Measurements from ENCODE around the gene OSMR.

The OSMR gene

GRCh38 chr5:38871790-38872551 lies 26.2 kb downstream of the OSMR start:
- Mint-ChIP-seq H3K36me3 (ENCODE audit: low read depth) (no peaks in the 10 kb centered on the region), H3K4me3 (no peak overlapping the region), H3K9me3 (no peaks in the 10 kb centered on the region), H3K27me3 (peaks cover 65% of the 10 kb centered on the region), H3K27ac (no peak overlapping the region), H3K4me1 (ENCODE audit: low read depth) (no peaks in the 10 kb centered on the region)
- no peak for DNase-seq

- Mint-ChIP-seq H3K4me3 (no peak overlapping the region), H3K9me3 (no peaks in the 10 kb centered on the region), H3K36me3 (ENCODE audit: low read depth) (no peaks in the 10 kb centered on the region), H3K27ac (no peak overlapping the region), H3K27me3 (peaks cover 70% of the 10 kb centered on the region), H3K4me1 (ENCODE audit: low read depth) (no peaks in the 10 kb centered on the region)
- DNase-seq = no peak
Observed at GRCh38 chr5:38872826-38873225, 27.0 kb downstream of the OSMR start.

GRCh38 chr5:38874948-38875456 lies 29.2 kb downstream of the OSMR start:
- H3K27ac Mint-ChIP-seq = no peak overlapping the region
- no peak for DNase-seq
- H3K4me1 Mint-ChIP-seq (ENCODE audit: low read depth) = no peaks in the 10 kb centered on the region
- H3K27me3 Mint-ChIP-seq = peaks cover 69% of the 10 kb centered on the region
- H3K4me3 Mint-ChIP-seq = no peak overlapping the region
- no peaks in the 10 kb centered on the region for H3K9me3 Mint-ChIP-seq
- H3K36me3 Mint-ChIP-seq (ENCODE audit: low read depth) = no peaks in the 10 kb centered on the region

- Mint-ChIP-seq H3K9me3 (no peaks in the 10 kb centered on the region), H3K36me3 (ENCODE audit: low read depth) (no peaks in the 10 kb centered on the region), H3K27ac (no peak overlapping the region), H3K4me3 (no peak overlapping the region), H3K27me3 (peaks cover 50% of the 10 kb centered on the region), H3K4me1 (ENCODE audit: low read depth) (no peaks in the 10 kb centered on the region)
- no peak for DNase-seq
Observed at GRCh38 chr5:38878391-38879077, 32.7 kb downstream of the OSMR start.

GRCh38 chr5:38879078-38879460 lies 33.3 kb downstream of the OSMR start:
- Mint-ChIP-seq H3K27me3 (peaks cover 46% of the 10 kb centered on the region), H3K9me3 (no peaks in the 10 kb centered on the region), H3K27ac (no peak overlapping the region), H3K36me3 (ENCODE audit: low read depth) (no peaks in the 10 kb centered on the region), H3K4me1 (ENCODE audit: low read depth) (no peaks in the 10 kb centered on the region), H3K4me3 (no peak overlapping the region)
- no peak for DNase-seq

GRCh38 chr5:38883842-38884241 lies 38.0 kb downstream of the OSMR start:
- no peaks in the 10 kb centered on the region for H3K9me3 Mint-ChIP-seq
- no peak for DNase-seq

GRCh38 chr5:38885208-38885607 lies 39.4 kb downstream of the OSMR start:
- no peaks in the 10 kb centered on the region for H3K4me1 Mint-ChIP-seq (ENCODE audit: low read depth)
- no peak overlapping the region for H3K27ac Mint-ChIP-seq
- no peak for DNase-seq
- H3K9me3 Mint-ChIP-seq = no peaks in the 10 kb centered on the region
- H3K36me3 Mint-ChIP-seq (ENCODE audit: low read depth) = no peaks in the 10 kb centered on the region
- peaks cover 9% of the 10 kb centered on the region for H3K27me3 Mint-ChIP-seq
- H3K4me3 Mint-ChIP-seq = no peak overlapping the region

More at GRCh38 chr5:38883842-38884241, 38.0 kb downstream of the OSMR start:
- H3K4me3 Mint-ChIP-seq = no peak overlapping the region
- no peaks in the 10 kb centered on the region for H3K36me3 Mint-ChIP-seq (ENCODE audit: low read depth)
- H3K27me3 Mint-ChIP-seq = peaks cover 15% of the 10 kb centered on the region
- H3K4me1 Mint-ChIP-seq (ENCODE audit: low read depth) = no peaks in the 10 kb centered on the region
- no peak overlapping the region for H3K27ac Mint-ChIP-seq

GRCh38 chr5:38888041-38888440 lies 42.2 kb downstream of the OSMR start:
- Mint-ChIP-seq H3K4me3 (no peak overlapping the region), H3K4me1 (ENCODE audit: low read depth) (no peaks in the 10 kb centered on the region), H3K27me3 (peaks cover 30% of the 10 kb centered on the region), H3K36me3 (ENCODE audit: low read depth) (no peaks in the 10 kb centered on the region), H3K27ac (no peak overlapping the region), H3K9me3 (no peaks in the 10 kb centered on the region)
- no peak for DNase-seq

- Mint-ChIP-seq H3K27ac (no peak overlapping the region), H3K27me3 (peaks cover 26% of the 10 kb centered on the region), H3K36me3 (ENCODE audit: low read depth) (no peaks in the 10 kb centered on the region), H3K4me3 (no peak overlapping the region), H3K4me1 (ENCODE audit: low read depth) (no peaks in the 10 kb centered on the region), H3K9me3 (peaks cover 7% of the 10 kb centered on the region)
- DNase-seq = no peak
Observed at GRCh38 chr5:38889424-38889823, 43.6 kb downstream of the OSMR start.

GRCh38 chr5:38891563-38891962 lies 45.8 kb downstream of the OSMR start:
- Mint-ChIP-seq H3K27ac (no peak overlapping the region), H3K4me3 (no peak overlapping the region), H3K27me3 (peaks cover 22% of the 10 kb centered on the region), H3K9me3 (peaks cover 8% of the 10 kb centered on the region), H3K36me3 (ENCODE audit: low read depth) (no peaks in the 10 kb centered on the region), H3K4me1 (ENCODE audit: low read depth) (no peaks in the 10 kb centered on the region)
- no peak for DNase-seq

GRCh38 chr5:38892363-38892762 lies 46.6 kb downstream of the OSMR start:
- H3K4me1 Mint-ChIP-seq (ENCODE audit: low read depth) = no peaks in the 10 kb centered on the region
- H3K4me3 Mint-ChIP-seq = no peak overlapping the region
- no peak for DNase-seq
- peaks cover 22% of the 10 kb centered on the region for H3K27me3 Mint-ChIP-seq
- no peaks in the 10 kb centered on the region for H3K36me3 Mint-ChIP-seq (ENCODE audit: low read depth)
- no peak overlapping the region for H3K27ac Mint-ChIP-seq
- peaks cover 13% of the 10 kb centered on the region for H3K9me3 Mint-ChIP-seq

GRCh38 chr5:38896760-38897159 lies 50.9 kb downstream of the OSMR start:
- Mint-ChIP-seq H3K27ac (no peak overlapping the region), H3K9me3 (peaks cover 13% of the 10 kb centered on the region), H3K4me1 (ENCODE audit: low read depth) (no peaks in the 10 kb centered on the region), H3K27me3 (peaks cover 19% of the 10 kb centered on the region), H3K36me3 (ENCODE audit: low read depth) (no peaks in the 10 kb centered on the region), H3K4me3 (no peak overlapping the region)
- no peak for DNase-seq

- Mint-ChIP-seq H3K9me3 (peaks cover 8% of the 10 kb centered on the region), H3K4me1 (ENCODE audit: low read depth) (no peaks in the 10 kb centered on the region), H3K36me3 (ENCODE audit: low read depth) (no peaks in the 10 kb centered on the region), H3K27me3 (peaks cover 11% of the 10 kb centered on the region), H3K4me3 (no peak overlapping the region), H3K27ac (no peak overlapping the region)
- DNase-seq = no peak
Observed at GRCh38 chr5:38899936-38900335, 54.1 kb downstream of the OSMR start.

- DNase-seq = no peak
- Mint-ChIP-seq H3K27me3 (peaks cover 35% of the 10 kb centered on the region), H3K4me1 (ENCODE audit: low read depth) (no peaks in the 10 kb centered on the region), H3K9me3 (peaks cover 15% of the 10 kb centered on the region), H3K36me3 (ENCODE audit: low read depth) (no peaks in the 10 kb centered on the region), H3K27ac (no peak overlapping the region), H3K4me3 (no peak overlapping the region)
Observed at GRCh38 chr5:38905516-38905915, 59.7 kb downstream of the OSMR start.

GRCh38 chr5:38906503-38906902 lies 60.7 kb downstream of the OSMR start:
- peaks cover 15% of the 10 kb centered on the region for H3K9me3 Mint-ChIP-seq
- no peaks in the 10 kb centered on the region for H3K36me3 Mint-ChIP-seq (ENCODE audit: low read depth)
- peaks cover 28% of the 10 kb centered on the region for H3K27me3 Mint-ChIP-seq
- no peaks in the 10 kb centered on the region for H3K4me1 Mint-ChIP-seq (ENCODE audit: low read depth)
- no peak for DNase-seq
- H3K27ac Mint-ChIP-seq = no peak overlapping the region
- no peak overlapping the region for H3K4me3 Mint-ChIP-seq

Measured in activated T-cell treated with anti-CD3 and anti-CD28 coated beads, Interleukin-2, amount 50 U/mL, for 24 hours (primary cell).